Activated CD4-positive, alpha-beta T cell treated with anti-CD3 and anti-CD28 coated beads for 36 hours (primary cell): ENCODE results near the gene EAF1. TPM values are rescaled to one million over a fixed set of nuclear protein-coding genes. Genes with fewer than 3 reads are reported as not detected.
"Not testable (repeated sequence)": the region's sequence is repeated elsewhere in the genome, so short reads cannot be mapped to it uniquely, and the experiment has no call there.

Experiments used
- ATAC-seq: fragments of 200-7000 bp; cut with Tn5 transposase; one replicate; pipeline ENCODE4 v1.10.0; 2021; ENCODE audit warnings: mild to moderate bottlenecking, moderate library complexity
- CTCF ChIA-PET: fragments of 350-600 bp; sonication (Branson Sonifier 250); formaldehyde crosslinking; loops from one replicate; lab custom pipeline; 2021; ENCODE audit warnings: antibody characterized with exemption; lab: Charles Lee
- POLR2A ChIA-PET: fragments of 350-600 bp; sonication (Branson Sonifier 250); formaldehyde crosslinking; loops from one replicate; lab custom pipeline; 2021; ENCODE audit warnings: antibody characterized with exemption, inconsistent platforms; lab: Charles Lee
- DNase-seq: peaks from one replicate; pipeline ENCODE4 v3.0.0-alpha.2; 2020
- H3K27ac Mint-ChIP-seq: one replicate; pipeline ENCODE4 v1.8.0; 2021; ENCODE audit warnings: mixed read lengths
- H3K27me3 Mint-ChIP-seq: one replicate; pipeline ENCODE4 v1.8.0; 2021; ENCODE audit warnings: mixed read lengths
- H3K36me3 Mint-ChIP-seq: one replicate; pipeline ENCODE4 v1.8.0; 2021; ENCODE audit warnings: low read depth, mixed read lengths
- H3K4me1 Mint-ChIP-seq: one replicate; pipeline ENCODE4 v1.8.0; 2021; ENCODE audit warnings: mixed read lengths
- H3K4me3 Mint-ChIP-seq: one replicate; pipeline ENCODE4 v1.8.0; 2021; ENCODE audit warnings: mild to moderate bottlenecking, moderate library complexity, mixed read lengths
- H3K9me3 Mint-ChIP-seq: one replicate; pipeline ENCODE4 v1.8.0; 2021; ENCODE audit warnings: low read depth, mixed read lengths
- intact Hi-C, 2 experiments: fragments of 100-400 bp; cut with DNase I in 1 of 2; cut with micrococcal nuclease in 1 of 2; formaldehyde crosslinking; loops; one replicate each; pipeline versions ENCODE4 v1.14.2 to v1.15.1; 2022 to 2024; cut with DNase I, micrococcal nuclease
- total RNA-seq, 2 experiments: library from RNA; stranded (reverse); gene quantifications; one replicate each; pipeline ENCODE4 v1.2.3, GENCODE V29; 2021

The EAF1 gene
- total RNA-seq = 10 to 100 TPM; 21.2 to 25.6 TPM

GRCh38 chr3:15427182-15427880 lies at the start of gene EAF1, which contains the start of gene METTL6:
Gene EAF1 (plus strand): TSS chr3:15427598. CDS start chr3:15427780, 182 bp downstream.
Gene METTL6 (minus strand): TSS chr3:15427544. CDS start chr3:15426511, 1,033 bp downstream.
- peak within 1 kb of the TSS; percentile 90 for H3K4me3 Mint-ChIP-seq
- peaks cover 45% of the 10 kb centered on the region for H3K4me1 Mint-ChIP-seq
- DNase-seq (peak; percentile 92), ATAC-seq (peak; percentile 83)
- no peaks in the 10 kb centered on the region for H3K9me3 Mint-ChIP-seq
- peak within 1 kb of the TSS; percentile 97 for H3K27ac Mint-ChIP-seq
- POLR2A ChIA-PET = no interaction called here
- peaks cover 35% of the 10 kb centered on the region for H3K36me3 Mint-ChIP-seq
- CTCF ChIA-PET = interaction anchor here (0.6 to 0.7 kb wide), 2 partner anchors 95 to 133 kb away, joined by 3 read pairs; no protein-coding TSS in a partner anchor
- intact Hi-C loops = loop anchor here (1.0 to 5.0 kb wide), 12 partner anchors 49 to 776 kb away; partner anchors contain the start of genes CAPN7 (in 2 of the 2), ANKRD28 (in 1 of the 2), BTD (in 1 of the 2) and CCDC174 (in 1 of the 2)
- H3K27me3 Mint-ChIP-seq = no peaks in the 10 kb centered on the region

DNA sequence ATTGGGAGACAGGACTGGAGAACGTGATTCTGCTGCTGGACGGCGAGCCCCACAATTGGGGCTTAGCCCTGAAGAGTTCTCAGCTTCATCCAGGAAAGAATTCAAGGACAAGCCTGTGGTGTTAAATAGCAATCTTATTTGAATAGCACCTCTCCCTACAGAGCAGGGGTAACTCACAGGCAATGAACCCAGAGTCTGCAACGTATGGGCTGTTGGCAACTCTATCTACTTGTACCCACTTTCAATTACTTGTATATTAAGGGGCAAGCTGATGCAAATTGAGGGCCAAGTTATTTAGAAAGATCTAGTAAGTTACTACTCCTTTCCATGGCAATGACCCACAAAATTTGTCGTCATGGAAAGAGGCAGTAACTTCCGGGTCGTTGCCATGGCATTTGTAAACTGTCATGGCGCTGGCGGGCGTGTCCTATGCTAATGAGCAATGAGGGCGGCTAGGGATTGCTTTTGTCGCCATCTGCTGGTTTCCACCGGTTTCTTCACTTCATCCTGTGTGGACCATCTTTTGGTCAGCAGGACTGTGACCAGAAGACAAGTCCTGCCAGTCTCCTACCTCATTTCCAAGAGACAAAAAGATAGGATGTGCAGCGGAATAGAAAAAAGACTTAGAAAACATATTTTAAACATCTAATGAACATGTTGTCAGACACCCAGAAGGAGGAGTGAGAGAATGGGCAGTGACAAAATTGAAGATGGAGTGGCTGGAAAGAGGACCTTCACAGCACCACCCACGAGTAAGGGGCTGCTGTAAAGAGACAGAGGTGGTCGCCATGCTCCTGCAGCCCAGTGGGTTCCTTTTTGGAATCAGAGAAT lies 49.2 kb upstream of the EAF1 start:
- Mint-ChIP-seq H3K4me1 (peaks cover 6% of the 10 kb centered on the region), H3K27ac (peak overlapping the region; percentile 73), H3K9me3 (no peaks in the 10 kb centered on the region), H3K27me3 (no peaks in the 10 kb centered on the region), H3K36me3 (no peaks in the 10 kb centered on the region), H3K4me3 (no peak overlapping the region)
- intact Hi-C loops = loop anchor here (1.0 to 2.0 kb wide), 10 partner anchors 17 to 430 kb away; partner anchors contain the start of genes SH3BP5 (in 2 of the 2), CAPN7 (in 1 of the 2), EAF1 (in 1 of the 2) and METTL6 (in 1 of the 2)
- ATAC-seq (peak; percentile 96), DNase-seq (peak; percentile 96)
- ChIA-PET POLR2A (interaction anchor here (1.0 kb wide), 1 partner anchor 172 kb away, joined by 3 read pairs; the partner anchor contains the start of gene CAPN7), CTCF (interaction anchor here (0.7 to 6.7 kb wide), 10 partner anchors 17 to 175 kb away, joined by 3 to 133 read pairs (median 4); no protein-coding TSS in a partner anchor)

GRCh38 chr3:15380980-15381890 lies 46.2 kb upstream of the EAF1 start:
- H3K4me3 Mint-ChIP-seq = no peak overlapping the region
- H3K4me1 Mint-ChIP-seq = peaks cover 6% of the 10 kb centered on the region
- no peak for ATAC-seq
- intact Hi-C loops = no loop called here
- POLR2A ChIA-PET = no interaction called here
- H3K9me3 Mint-ChIP-seq = peaks cover 4% of the 10 kb centered on the region
- CTCF ChIA-PET = interaction anchor here (0.6 to 6.7 kb wide), 3 partner anchors 36 to 125 kb away, joined by 3 to 133 read pairs (median 3); no protein-coding TSS in a partner anchor
- no peak for DNase-seq
- peak overlapping the region; percentile 11 for H3K27ac Mint-ChIP-seq
- H3K36me3 Mint-ChIP-seq = no peaks in the 10 kb centered on the region
- no peaks in the 10 kb centered on the region for H3K27me3 Mint-ChIP-seq

GRCh38 chr3:15382405-15382923 lies 44.9 kb upstream of the EAF1 start:
- no peak overlapping the region for H3K27ac Mint-ChIP-seq
- peaks cover 4% of the 10 kb centered on the region for H3K9me3 Mint-ChIP-seq
- intact Hi-C loops = no loop called here
- DNase-seq (no peak), ATAC-seq (no peak)
- H3K27me3 Mint-ChIP-seq = no peaks in the 10 kb centered on the region
- no peaks in the 10 kb centered on the region for H3K36me3 Mint-ChIP-seq
- H3K4me3 Mint-ChIP-seq = no peak overlapping the region
- POLR2A ChIA-PET = no interaction called here
- CTCF ChIA-PET = interaction anchor here (1.1 to 6.7 kb wide), 2 partner anchors 116 to 126 kb away, joined by 3 to 133 read pairs; no protein-coding TSS in a partner anchor
- peaks cover 6% of the 10 kb centered on the region for H3K4me1 Mint-ChIP-seq

- ATAC-seq = no peak
- intact Hi-C loops = no loop called here
- CTCF ChIA-PET = interaction anchor here (0.7 to 4.5 kb wide), 8 partner anchors 13 to 171 kb away, joined by 3 to 15 read pairs (median 4); no protein-coding TSS in a partner anchor
- no peaks in the 10 kb centered on the region for H3K27me3 Mint-ChIP-seq
- H3K27ac Mint-ChIP-seq = no peak overlapping the region
- H3K36me3 Mint-ChIP-seq = no peaks in the 10 kb centered on the region
- H3K4me3 Mint-ChIP-seq = no peak overlapping the region
- H3K4me1 Mint-ChIP-seq = no peaks in the 10 kb centered on the region
- POLR2A ChIA-PET = interaction anchor here (0.6 kb wide), 1 partner anchor 165 kb away, joined by 5 read pairs; no protein-coding TSS in a partner anchor
- no peak for DNase-seq
- H3K9me3 Mint-ChIP-seq = peaks cover 4% of the 10 kb centered on the region
Measured at GRCh38 chr3:15384510-15385237, 42.7 kb upstream of the EAF1 start.

DNA sequence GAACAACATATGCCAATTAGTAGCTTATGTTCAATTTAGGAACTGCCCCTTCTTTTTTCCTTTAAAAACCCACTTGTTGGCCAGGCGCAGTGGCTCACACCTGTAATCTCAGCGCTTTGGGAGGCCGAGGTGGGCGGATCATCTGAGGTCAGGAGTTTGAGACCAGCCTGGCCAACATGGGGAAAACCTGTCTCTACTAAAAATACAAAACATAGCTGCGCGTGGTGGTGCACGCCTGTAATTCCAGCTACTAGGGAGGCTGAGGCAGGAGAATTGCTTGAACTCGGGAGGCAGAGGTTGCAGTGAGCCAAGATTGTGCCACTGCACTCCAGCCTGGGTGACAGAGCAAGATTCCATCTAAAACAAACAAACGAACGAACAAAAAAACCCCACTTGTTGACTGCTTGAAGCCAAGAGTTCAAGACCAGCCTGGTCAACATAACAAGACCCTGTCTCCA lies 42.1 kb upstream of the EAF1 start:
- H3K4me3 Mint-ChIP-seq, intact Hi-C loops, DNase-seq, H3K9me3 Mint-ChIP-seq, H3K27ac Mint-ChIP-seq, H3K36me3 Mint-ChIP-seq, H3K27me3 Mint-ChIP-seq, ATAC-seq, H3K4me1 Mint-ChIP-seq: not testable (repeated sequence)
- POLR2A ChIA-PET = interaction anchor here (0.6 kb wide), 1 partner anchor 166 kb away, joined by 5 read pairs; no protein-coding TSS in a partner anchor
- CTCF ChIA-PET = interaction anchor here (1.3 to 4.5 kb wide), 5 partner anchors 13 to 120 kb away, joined by 4 to 15 read pairs (median 6); no protein-coding TSS in a partner anchor

DNA sequence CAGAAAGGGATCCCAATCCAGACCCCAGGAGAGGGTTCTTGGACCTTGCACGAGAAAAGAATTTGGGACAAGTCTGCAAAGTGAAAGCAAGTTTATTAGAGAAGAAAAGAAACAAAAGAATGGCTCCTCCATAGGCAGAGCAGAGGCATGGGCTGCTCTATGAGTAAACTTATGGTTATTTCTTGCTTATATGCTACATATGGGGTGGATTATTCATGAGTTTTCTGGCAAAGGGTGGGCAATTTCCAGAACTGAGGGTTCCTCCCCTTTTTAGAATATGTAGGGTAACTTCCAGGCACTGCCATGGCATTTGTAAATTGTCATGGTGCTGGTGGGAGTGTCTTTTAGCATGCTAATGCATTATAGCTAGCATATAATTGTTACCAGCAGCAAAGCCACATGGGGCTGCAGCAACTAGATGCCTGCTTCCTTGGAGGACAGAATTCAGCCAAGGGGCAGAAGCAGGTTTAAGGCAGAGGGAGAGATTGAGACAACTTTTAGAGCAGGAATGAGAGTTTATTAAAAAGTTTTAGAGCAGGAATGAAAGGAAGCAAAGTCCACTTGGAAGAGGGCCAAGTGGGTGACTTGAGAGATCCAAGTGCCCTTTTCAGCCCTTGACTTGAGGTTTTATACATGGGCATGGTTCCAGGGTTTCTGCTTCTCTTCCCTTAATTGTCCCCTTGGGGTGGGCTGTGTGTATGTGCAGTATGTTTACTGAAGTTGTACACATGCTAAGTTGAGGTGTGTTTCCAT lies 41.3 kb upstream of the EAF1 start:
- H3K27ac Mint-ChIP-seq = no peak overlapping the region
- no peaks in the 10 kb centered on the region for H3K27me3 Mint-ChIP-seq
- peaks cover 4% of the 10 kb centered on the region for H3K9me3 Mint-ChIP-seq
- intact Hi-C loops = no loop called here
- H3K36me3 Mint-ChIP-seq = no peaks in the 10 kb centered on the region
- H3K4me1 Mint-ChIP-seq = no peaks in the 10 kb centered on the region
- DNase-seq (no peak), ATAC-seq (no peak)
- CTCF ChIA-PET = interaction anchor here (1.4 to 4.5 kb wide), 3 partner anchors 18 to 121 kb away, joined by 4 to 15 read pairs (median 6); no protein-coding TSS in a partner anchor
- no peak overlapping the region for H3K4me3 Mint-ChIP-seq
- POLR2A ChIA-PET = interaction anchor here (0.6 kb wide), 1 partner anchor 58 kb away, joined by 8 read pairs; no protein-coding TSS in a partner anchor

- DNase-seq, H3K4me1 Mint-ChIP-seq, H3K36me3 Mint-ChIP-seq, intact Hi-C loops, H3K27me3 Mint-ChIP-seq, ATAC-seq, H3K9me3 Mint-ChIP-seq, H3K4me3 Mint-ChIP-seq, H3K27ac Mint-ChIP-seq: not testable (repeated sequence)
- POLR2A ChIA-PET = interaction anchor here (0.6 kb wide), 1 partner anchor 59 kb away, joined by 8 read pairs; no protein-coding TSS in a partner anchor
- CTCF ChIA-PET = interaction anchor here (4.5 kb wide), 1 partner anchor 18 kb away, joined by 15 read pairs; no protein-coding TSS in a partner anchor
Measured at GRCh38 chr3:15386654-15386955, 40.8 kb upstream of the EAF1 start.

- ChIA-PET POLR2A (no interaction called here), CTCF (interaction anchor here (0.6 to 4.5 kb wide), 4 partner anchors 11 to 122 kb away, joined by 3 to 15 read pairs (median 10); no protein-coding TSS in a partner anchor)
- Mint-ChIP-seq H3K9me3 (peaks cover 4% of the 10 kb centered on the region), H3K27me3 (no peaks in the 10 kb centered on the region), H3K4me1 (no peaks in the 10 kb centered on the region), H3K27ac (no peak overlapping the region), H3K4me3 (no peak overlapping the region), H3K36me3 (no peaks in the 10 kb centered on the region)
- ATAC-seq = no peak
- DNase-seq = no peak
- intact Hi-C loops = no loop called here
Measured at GRCh38 chr3:15387171-15387581, 40.2 kb upstream of the EAF1 start.
